ENCODE data around the gene KCNMB2. TPM values are rescaled to one million over a fixed set of nuclear protein-coding genes. Genes with fewer than 3 reads are reported as not detected.

KCNMB2 gene
- polyA plus RNA-seq, 1 donor (not counting 4 experiments of a cell fraction or from before 2014, with no cell fraction given), result not detected

- Histone ChIP-seq H2AFZ (ENCODE audit: control insufficient read depth, low read length) (no peak overlapping the region), H4K20me1 (ENCODE audit: control insufficient read depth, extremely low read depth, insufficient read depth, low read length) (no peaks in the 10 kb centered on the region), H3K27me3 (ENCODE audit: control insufficient read depth, extremely low read depth, insufficient read depth, low read length) (no peaks in the 10 kb centered on the region), H3K79me2 (ENCODE audit: control insufficient read depth, insufficient read depth, low read length) (no peaks in the 10 kb centered on the region), H3K9me3 (ENCODE audit: control insufficient read depth, low read depth, low read length) (no peaks in the 10 kb centered on the region), H3K4me1 (ENCODE audit: control insufficient read depth, extremely low read depth, insufficient read depth, low read length) (peaks cover 45% of the 10 kb centered on the region), H3K4me3 (ENCODE audit: control insufficient read depth in 2 of 3, extremely low read depth in 1 of 3, insufficient read depth in 2 of 3, low read depth in 1 of 3, low read length in 3 of 3) (no peak overlapping the region), H3K27ac (ENCODE audit: control insufficient read depth, insufficient read depth, low read length) (peak overlapping the region; percentile 66), H3K36me3 (ENCODE audit: control insufficient read depth in 2 of 2, extremely low read depth in 1 of 2, insufficient read depth in 2 of 2, low read length in 2 of 2) (no peaks in the 10 kb centered on the region), H3K4me2 (ENCODE audit: control insufficient read depth, extremely low read depth, insufficient read depth, low read depth, low read length) (peak overlapping the region; percentile 39), H3K9me1 (ENCODE audit: control insufficient read depth, extremely low read depth, insufficient read depth, low read length) (no peaks in the 10 kb centered on the region), H3K9ac (ENCODE audit: control insufficient read depth, extremely low read depth, insufficient read depth, low read length) (peak overlapping the region; percentile 12)
- dilution Hi-C loops (cut with MboI; ENCODE audit: extremely low pct_ligation_motif_present, low sequenced_read_pairs), result no loop called here
- DNase-seq (ENCODE audit: low read depth, low spot score), result peak; percentile 77
- TF ChIP-seq CTCF (optimal IDR thresholded peaks at IDR 0.05 in 1 of 3, IDR thresholded peaks at IDR 0.05 in 1 of 3, conservative IDR thresholded peaks at IDR 0.05 in 1 of 3; ENCODE audit: extremely low read depth in 1 of 3, insufficient read depth in 2 of 3, low read length in 3 of 3) (peak in 2 of 3 experiments; percentile 44 to 48), EZH2 (IDR thresholded peaks at IDR 0.05; ENCODE audit: low read length) (no peak)
- peak; percentile 83 for FAIRE-seq
Measured at GRCh38 chr3:178703268-178703975, 167.2 kb downstream of the KCNMB2 start.

GRCh38 chr3:178705925-178706324 is 169.7 kb downstream of the KCNMB2 start:
- no peaks in the 10 kb centered on the region for H3K9me3 ChIP-seq (ENCODE audit: control insufficient read depth, low read depth, low read length)
- H3K27ac ChIP-seq (ENCODE audit: control insufficient read depth, insufficient read depth, low read length), result peak overlapping the region; percentile 80
- H4K20me1 ChIP-seq (ENCODE audit: control insufficient read depth, extremely low read depth, insufficient read depth, low read length), result no peaks in the 10 kb centered on the region
- H3K4me1 ChIP-seq (ENCODE audit: control insufficient read depth, extremely low read depth, insufficient read depth, low read length), result peaks cover 45% of the 10 kb centered on the region
- no peaks in the 10 kb centered on the region for H3K36me3 ChIP-seq (ENCODE audit: control insufficient read depth in 2 of 2, extremely low read depth in 1 of 2, insufficient read depth in 2 of 2, low read length in 2 of 2)
- H3K9ac ChIP-seq (ENCODE audit: control insufficient read depth, extremely low read depth, insufficient read depth, low read length), result no peak overlapping the region
- H3K27me3 ChIP-seq (ENCODE audit: control insufficient read depth, extremely low read depth, insufficient read depth, low read length), result no peaks in the 10 kb centered on the region
- FAIRE-seq (peak; percentile 98), DNase-seq (ENCODE audit: low read depth, low spot score) (peak; percentile 90)
- H3K79me2 ChIP-seq (ENCODE audit: control insufficient read depth, insufficient read depth, low read length), result no peaks in the 10 kb centered on the region
- H3K9me1 ChIP-seq (ENCODE audit: control insufficient read depth, extremely low read depth, insufficient read depth, low read length), result no peaks in the 10 kb centered on the region
- H2AFZ ChIP-seq (ENCODE audit: control insufficient read depth, low read length), result peak overlapping the region; percentile 77
- H3K4me2 ChIP-seq (ENCODE audit: control insufficient read depth, extremely low read depth, insufficient read depth, low read depth, low read length), result peak overlapping the region; percentile 76
- TF ChIP-seq CTCF (optimal IDR thresholded peaks at IDR 0.05 in 1 of 3, IDR thresholded peaks at IDR 0.05 in 1 of 3, conservative IDR thresholded peaks at IDR 0.05 in 1 of 3; ENCODE audit: extremely low read depth in 1 of 3, insufficient read depth in 2 of 3, low read length in 3 of 3), result no peak
- TF ChIP-seq EZH2 (IDR thresholded peaks at IDR 0.05; ENCODE audit: low read length), result no peak
- dilution Hi-C loops (cut with MboI; ENCODE audit: extremely low pct_ligation_motif_present, low sequenced_read_pairs), result no loop called here
- peak overlapping the region in 2 of 3 experiments; percentile 16 to 56 for H3K4me3 ChIP-seq (ENCODE audit: control insufficient read depth in 2 of 3, extremely low read depth in 1 of 3, insufficient read depth in 2 of 3, low read depth in 1 of 3, low read length in 3 of 3)

All from keratinocyte (primary cell).